ENCODE results near the gene RNF8. TPM values are rescaled to one million over a fixed set of nuclear protein-coding genes. Genes with fewer than 3 reads are reported as not detected.

The RNF8 gene
- total and polyA plus RNA-seq, 3 donors from 2014 or later = 44.0 to 49.9 (median 49.4) TPM

DNA sequence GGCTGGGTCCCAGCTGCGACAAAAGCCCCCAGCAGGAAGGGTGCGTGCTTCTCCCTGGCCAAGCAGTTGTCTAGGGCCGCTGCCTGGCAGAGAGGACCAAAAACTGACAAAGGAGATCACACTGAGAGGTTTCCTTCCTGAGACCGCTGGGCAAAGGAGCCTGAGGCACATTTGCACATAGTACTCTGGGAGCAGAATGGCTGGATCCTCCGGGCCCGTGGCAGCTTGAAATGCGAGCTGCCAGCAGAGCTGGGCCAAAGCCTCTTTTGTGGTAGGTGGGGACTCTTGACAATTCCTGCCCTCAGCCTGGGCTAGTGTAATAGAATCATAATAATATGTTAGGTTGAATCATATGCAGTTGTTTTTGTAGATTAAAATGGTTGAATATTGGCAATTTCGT is 33.1 kb upstream of the RNF8 start:
- intact Hi-C loops (cut with DNase I; ENCODE audit: low total_unique reads) = loop anchor here (10.0 kb wide), 1 partner anchor 374 kb away; the partner anchor contains the start of gene MDGA1
- H3K9me3 ChIP-seq = no peaks in the 10 kb centered on the region
- peak overlapping the region in 1 of 2 donors; percentile 19 for H3K27ac ChIP-seq
- H3K4me1 ChIP-seq = peaks cover 4% of the 10 kb centered on the region
- H3K36me3 ChIP-seq (ENCODE audit: low read depth, missing control alignments) = no peaks in the 10 kb centered on the region
- TF ChIP-seq CTCF (IDR thresholded peaks at IDR 0.05) = no peak
- TF ChIP-seq POLR2A (IDR thresholded peaks at IDR 0.05) = no peak
- 81 to 90% methylated on average over 8 of the region's 8 CpGs for WGBS, 2 donors
- no peaks in the 10 kb centered on the region for H3K27me3 ChIP-seq
- no peak overlapping the region for H3K4me3 ChIP-seq
- DNase-seq = no peak

DNA sequence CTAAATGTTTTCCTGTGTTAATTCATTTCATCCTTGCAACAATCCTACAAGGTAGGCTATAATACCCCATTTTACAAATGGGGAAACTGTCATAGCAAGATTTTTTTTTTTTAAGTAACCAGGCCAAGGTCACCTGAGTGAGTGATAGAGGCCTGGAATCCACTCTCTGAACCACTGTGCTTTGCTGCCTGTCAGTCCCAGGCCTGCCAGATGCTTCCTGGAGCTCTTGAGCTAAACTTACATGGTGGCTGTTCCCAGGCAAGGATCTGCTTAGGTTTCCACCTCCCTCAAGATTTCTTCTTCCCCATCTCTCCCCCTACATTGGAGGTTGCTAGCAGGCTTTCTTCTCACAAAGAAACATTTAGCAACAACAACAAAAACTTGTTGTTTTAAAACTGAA is 32.7 kb upstream of the RNF8 start:
- H3K4me3 ChIP-seq = no peak overlapping the region
- H3K27me3 ChIP-seq = no peaks in the 10 kb centered on the region
- H3K36me3 ChIP-seq (ENCODE audit: low read depth, missing control alignments) = no peaks in the 10 kb centered on the region
- TF ChIP-seq CTCF (IDR thresholded peaks at IDR 0.05) = no peak
- no peak for TF ChIP-seq POLR2A (IDR thresholded peaks at IDR 0.05)
- no peak overlapping the region for H3K27ac ChIP-seq
- intact Hi-C loops (cut with DNase I; ENCODE audit: low total_unique reads) = loop anchor here (10.0 kb wide), 1 partner anchor 374 kb away; the partner anchor contains the start of gene MDGA1
- peak; percentile 39 for DNase-seq
- H3K4me1 ChIP-seq = peaks cover 7% of the 10 kb centered on the region
- no peaks in the 10 kb centered on the region for H3K9me3 ChIP-seq

DNA sequence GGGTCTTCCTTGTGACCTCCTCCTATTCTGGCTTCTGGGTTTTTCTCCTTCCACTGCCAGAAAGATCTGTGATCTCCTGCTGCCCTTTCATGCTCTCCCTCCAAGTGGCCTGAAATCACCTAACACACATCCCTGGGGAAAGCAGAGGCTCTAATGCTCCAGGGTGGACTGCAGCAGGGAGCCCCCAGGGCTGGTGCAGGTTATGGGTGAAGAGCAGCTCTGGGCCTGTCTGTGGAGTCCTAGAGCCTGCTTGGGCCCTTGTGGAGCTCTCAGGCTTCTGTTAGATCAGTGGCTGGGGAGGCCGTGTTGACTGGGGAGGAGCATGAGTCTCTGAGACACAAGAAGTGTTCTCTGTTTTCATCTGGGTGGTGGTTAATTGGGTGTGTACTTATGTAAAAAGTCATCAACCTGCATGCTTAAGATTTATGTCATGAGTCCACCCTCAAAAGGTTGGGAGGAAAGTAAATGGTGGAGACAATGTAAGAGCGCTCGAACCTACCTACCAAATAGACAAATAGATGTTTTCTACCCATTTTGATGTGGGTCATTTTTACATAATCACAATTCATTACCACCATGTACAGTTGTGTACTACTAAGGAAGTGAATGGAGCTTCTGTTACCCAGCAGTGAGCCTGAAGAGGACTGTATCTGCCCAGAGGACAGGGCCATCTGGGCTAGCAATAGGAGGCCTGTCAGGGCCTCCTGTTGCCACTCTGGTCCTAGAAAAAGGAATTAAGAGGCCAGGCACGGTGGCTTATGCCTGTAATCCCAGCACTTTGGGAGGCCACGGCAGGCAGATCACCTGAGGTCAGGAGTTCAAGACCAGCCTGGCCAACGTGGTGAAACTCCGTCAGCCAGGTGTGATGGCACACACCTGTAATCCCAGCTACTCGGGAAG is 32.0 kb upstream of the RNF8 start:
- H3K27me3 ChIP-seq = no peaks in the 10 kb centered on the region
- H3K27ac ChIP-seq = peak overlapping the region; percentile 18 to 46
- intact Hi-C loops (cut with DNase I; ENCODE audit: low total_unique reads) = loop anchor here (10.0 kb wide), 1 partner anchor 373 kb away; the partner anchor contains the start of gene MDGA1
- H3K4me1 ChIP-seq = peaks cover 9% of the 10 kb centered on the region
- TF ChIP-seq POLR2A (IDR thresholded peaks at IDR 0.05) = no peak
- TF ChIP-seq CTCF (IDR thresholded peaks at IDR 0.05) = no peak
- no peak for DNase-seq
- H3K36me3 ChIP-seq (ENCODE audit: low read depth, missing control alignments) = no peaks in the 10 kb centered on the region
- no peaks in the 10 kb centered on the region for H3K9me3 ChIP-seq
- H3K4me3 ChIP-seq = no peak overlapping the region
- 88 to 98% methylated on average over 5 to 8 of the region's 8 CpGs for WGBS, 2 donors

GRCh38 chr6:37323580-37323979 is 30.2 kb upstream of the RNF8 start:
- TF ChIP-seq POLR2A (IDR thresholded peaks at IDR 0.05) = no peak
- no peak for TF ChIP-seq CTCF (IDR thresholded peaks at IDR 0.05)
- peaks cover 9% of the 10 kb centered on the region for H3K4me1 ChIP-seq
- H3K36me3 ChIP-seq (ENCODE audit: low read depth, missing control alignments) = no peaks in the 10 kb centered on the region
- DNase-seq = no peak
- no peak overlapping the region for H3K27ac ChIP-seq
- WGBS, 2 donors = 18 to 25% methylated on average over 3 of the region's 3 CpGs
- H3K27me3 ChIP-seq = no peaks in the 10 kb centered on the region
- intact Hi-C loops (cut with DNase I; ENCODE audit: low total_unique reads) = loop anchor here (10.0 kb wide), 1 partner anchor 371 kb away; the partner anchor contains the start of gene MDGA1
- no peak overlapping the region for H3K4me3 ChIP-seq
- H3K9me3 ChIP-seq = no peaks in the 10 kb centered on the region

All from testis (tissue), 3 donors.